NCI-H128 (cell line): Measurements from ENCODE around the gene ABI1.

ENCODE experiments used
- DNase-seq: peaks from one replicate; lab custom pipeline; 2025; ENCODE audit not compliant: unreplicated experiment; lab: John Stamatoyannopoulos, UW

Gene ABI1

GRCh38 chr10:26776258-26776657, 84.5 kb downstream of the ABI1 start:
- DNase-seq, result no peak

DNA sequence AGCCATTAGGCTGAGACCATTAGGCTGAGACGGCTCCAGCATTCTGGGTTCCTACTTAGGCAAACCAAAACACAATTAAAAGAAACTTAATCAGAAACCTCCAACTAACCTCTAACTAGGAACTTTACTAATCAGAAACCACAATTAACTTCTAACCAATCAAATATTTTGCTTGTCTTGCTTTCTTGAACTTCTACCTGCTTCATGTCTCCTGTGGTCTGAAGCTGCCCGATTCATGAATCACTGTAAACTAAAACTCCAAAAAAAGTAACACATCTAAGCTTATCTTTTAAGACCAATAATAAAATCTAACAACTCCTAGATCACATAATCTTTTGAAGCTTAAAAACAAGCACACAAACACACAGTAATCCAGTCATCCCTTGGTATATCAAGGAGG, 87.1 kb downstream of the ABI1 start:
- no peak for DNase-seq

DNA sequence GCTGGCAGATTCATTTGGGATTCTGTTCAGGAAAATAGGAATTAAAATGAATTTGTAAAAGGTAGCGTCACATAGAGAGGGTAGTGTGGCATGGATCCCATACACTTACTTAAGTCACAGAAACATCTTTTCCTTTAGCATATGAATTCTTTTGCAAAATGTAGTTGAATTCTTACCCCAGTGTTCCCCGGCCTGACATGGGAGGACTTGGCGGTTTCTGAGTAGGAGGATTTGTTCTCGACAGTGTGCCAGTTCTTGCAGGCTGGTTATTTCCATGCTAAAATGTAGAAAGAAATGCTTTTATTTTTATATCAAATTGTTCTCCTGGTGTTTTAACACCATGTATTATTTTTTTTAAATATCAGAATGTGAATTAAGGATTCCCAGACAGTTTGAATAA, 90.7 kb downstream of the ABI1 start:
- DNase-seq, result no peak

DNA sequence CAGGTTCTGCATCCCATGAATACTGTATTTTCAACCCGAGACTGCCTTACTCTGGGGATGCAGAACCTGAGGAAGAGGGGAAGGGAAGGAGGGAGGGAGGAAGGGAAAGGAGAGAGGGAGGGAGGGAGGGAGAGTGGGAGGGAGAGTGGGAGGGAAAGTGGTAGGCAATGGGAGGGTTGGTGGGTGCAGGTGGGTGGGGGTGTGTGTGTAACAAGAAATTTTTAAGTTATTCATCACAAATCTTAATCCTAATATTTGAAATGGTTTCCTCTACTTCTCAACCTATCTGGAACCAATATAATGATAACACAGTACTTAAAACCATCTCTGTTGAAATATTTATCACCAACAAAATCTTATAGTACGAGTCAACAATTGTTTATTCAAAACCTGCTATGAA, 95.2 kb downstream of the ABI1 start:
- no peak for DNase-seq

GRCh38 chr10:26759008-26759407, 101.8 kb downstream of the ABI1 start:
- DNase-seq, result no peak

GRCh38 chr10:26755443-26755903, 105.3 kb downstream of the ABI1 start:
- no peak for DNase-seq

GRCh38 chr10:26746061-26746460, 114.7 kb downstream of the ABI1 start:
- no peak for DNase-seq

- DNase-seq, result no peak
Observed at GRCh38 chr10:26743841-26744240, 116.9 kb downstream of the ABI1 start.

GRCh38 chr10:26743091-26743490, 117.7 kb downstream of the ABI1 start:
- no peak for DNase-seq

GRCh38 chr10:26741368-26741767, 119.4 kb downstream of the ABI1 start:
- DNase-seq, result no peak

DNA sequence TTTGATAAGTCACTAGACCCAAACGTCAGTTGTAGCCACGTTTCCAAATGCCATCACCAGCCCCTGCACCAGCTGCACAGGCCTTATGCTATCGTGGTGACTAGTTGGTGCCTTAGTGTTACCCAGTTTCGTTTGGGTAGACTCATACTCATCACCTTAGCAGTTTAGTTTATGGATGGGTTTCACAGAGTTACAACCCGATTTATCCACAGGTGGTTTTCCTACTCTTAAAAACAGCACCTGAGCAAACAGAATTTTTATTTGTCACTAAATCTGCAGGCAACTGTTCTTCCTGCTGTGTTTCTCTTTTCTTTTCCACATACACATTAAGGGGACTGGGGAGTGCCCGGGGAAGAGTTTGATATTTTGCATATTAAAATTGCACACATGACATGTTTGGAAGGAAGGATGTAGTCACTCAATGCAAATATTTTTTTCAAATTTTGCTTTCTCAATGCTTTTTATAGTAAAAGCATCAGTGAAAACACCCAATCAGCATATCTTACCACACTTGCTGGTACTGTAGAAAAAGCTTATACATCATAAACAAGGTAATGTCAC, 121.6 kb downstream of the ABI1 start:
- DNase-seq, result no peak

DNA sequence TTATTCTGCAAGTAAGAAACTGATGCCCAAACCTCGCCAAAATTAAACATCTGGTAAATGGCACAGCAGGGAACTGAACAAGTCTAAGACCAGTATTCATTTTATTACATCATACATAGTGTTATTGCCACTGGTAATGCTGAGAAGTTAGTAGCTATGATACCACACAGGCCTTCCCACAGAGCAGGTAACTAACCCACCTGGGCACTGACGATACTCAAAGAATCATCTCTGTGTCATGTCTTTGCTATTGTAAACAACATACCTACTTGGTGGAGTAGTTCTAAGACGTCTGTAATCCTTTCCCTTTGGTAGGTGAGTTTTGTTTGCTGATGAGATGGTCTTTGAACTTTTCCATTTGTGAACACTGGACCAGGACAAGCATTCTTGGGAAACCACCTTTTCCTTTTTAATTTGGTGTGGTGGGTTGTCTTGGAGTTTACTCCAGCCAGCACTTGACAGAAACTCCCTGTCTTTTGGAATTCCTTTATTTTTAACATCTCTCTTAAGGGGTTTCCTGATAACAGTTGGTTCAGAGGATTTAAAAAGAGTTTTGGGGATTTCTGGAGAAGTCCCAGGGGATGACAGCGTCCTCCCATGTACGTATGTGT, 122.4 kb downstream of the ABI1 start:
- DNase-seq, result no peak

- no peak for DNase-seq
Observed at GRCh38 chr10:26737730-26738129, 123.0 kb downstream of the ABI1 start.

GRCh38 chr10:26735435-26735834, 125.3 kb downstream of the ABI1 start:
- no peak for DNase-seq

- no peak for DNase-seq
Observed at GRCh38 chr10:26733750-26734568, 126.8 kb downstream of the ABI1 start.

DNA sequence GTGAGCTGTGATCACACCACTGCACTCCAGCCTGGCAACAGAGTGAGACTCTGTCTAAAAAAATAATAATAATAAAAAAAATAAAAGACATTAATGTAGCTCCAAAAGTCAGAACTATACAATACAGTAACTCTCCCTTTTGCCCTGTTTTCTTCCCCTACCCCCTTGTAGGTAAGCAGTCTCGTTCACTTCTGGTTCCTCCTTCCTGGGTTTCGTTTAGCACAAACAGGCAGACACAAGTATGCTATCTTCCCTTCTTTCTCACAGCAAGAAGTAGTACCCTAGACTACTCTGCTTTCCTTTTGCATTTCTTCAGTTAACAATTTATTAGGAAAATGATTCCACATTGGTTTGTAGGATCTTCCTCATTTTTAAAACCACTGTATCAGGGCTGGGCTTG, 130.2 kb downstream of the ABI1 start:
- no peak for DNase-seq

GRCh38 chr10:26729395-26729794, 131.4 kb downstream of the ABI1 start:
- no peak for DNase-seq

- DNase-seq, result no peak
Observed at GRCh38 chr10:26728957-26729356, 131.8 kb downstream of the ABI1 start.

DNA sequence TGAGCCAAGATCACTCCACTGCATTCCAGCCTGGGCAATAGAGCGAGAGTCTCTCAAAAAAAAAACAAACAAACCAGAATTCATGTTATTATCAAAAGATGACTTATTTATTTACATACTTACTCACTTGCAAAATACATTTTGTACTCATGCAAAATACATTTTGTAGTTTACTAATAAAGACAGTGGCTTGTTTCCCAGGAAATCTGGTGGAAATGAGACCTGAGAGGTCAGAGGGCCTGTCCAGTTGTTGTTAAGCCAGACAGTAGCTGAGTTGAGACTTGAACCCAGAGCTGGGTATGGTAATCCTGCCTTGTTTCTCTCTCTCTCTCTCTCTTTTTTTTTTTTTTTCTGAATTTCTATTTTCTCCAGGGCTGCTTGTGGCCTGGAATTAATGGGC, 133.8 kb downstream of the ABI1 start:
- no peak for DNase-seq

DNA sequence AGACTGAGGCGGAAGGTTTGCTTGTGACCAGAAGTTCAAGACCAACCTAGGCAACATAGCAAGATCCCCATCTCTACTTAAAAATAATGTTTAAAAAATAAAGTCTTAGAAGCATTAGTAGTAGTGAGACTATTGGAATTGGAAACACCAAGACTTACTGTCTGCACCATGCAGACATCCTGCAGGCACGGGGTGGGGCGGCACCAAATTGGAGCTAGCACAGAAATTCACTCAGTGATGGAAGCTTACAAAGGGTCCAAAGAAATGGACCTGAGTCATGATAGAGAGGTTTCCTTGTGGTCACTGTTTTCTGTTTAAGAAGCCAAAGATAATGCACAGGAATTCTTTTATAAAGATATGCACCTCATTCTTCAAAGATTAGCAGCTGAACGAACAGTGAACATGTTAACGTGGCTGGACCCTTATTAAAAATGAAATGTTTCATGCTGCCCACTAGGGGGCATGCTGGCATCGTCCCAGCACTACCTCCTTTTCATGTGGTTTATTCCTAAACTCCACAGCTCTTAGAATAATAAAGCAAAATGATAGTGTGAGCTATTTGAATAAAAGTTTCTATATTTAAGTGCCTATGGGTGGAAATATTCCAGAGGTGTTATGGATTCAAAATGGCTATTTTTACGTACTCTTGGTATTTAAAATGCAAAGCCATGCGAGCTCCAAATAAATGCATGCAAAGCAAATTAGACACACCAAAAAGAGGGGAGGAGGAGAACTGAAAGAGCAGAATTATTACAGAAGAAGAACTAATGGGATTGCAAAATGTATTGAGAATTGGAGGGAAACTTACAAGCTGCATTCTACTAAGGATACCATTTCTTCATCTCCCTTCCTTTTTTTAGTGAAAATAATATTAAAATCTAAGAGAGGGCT, 134.7 kb downstream of the ABI1 start:
- DNase-seq, result no peak

DNA sequence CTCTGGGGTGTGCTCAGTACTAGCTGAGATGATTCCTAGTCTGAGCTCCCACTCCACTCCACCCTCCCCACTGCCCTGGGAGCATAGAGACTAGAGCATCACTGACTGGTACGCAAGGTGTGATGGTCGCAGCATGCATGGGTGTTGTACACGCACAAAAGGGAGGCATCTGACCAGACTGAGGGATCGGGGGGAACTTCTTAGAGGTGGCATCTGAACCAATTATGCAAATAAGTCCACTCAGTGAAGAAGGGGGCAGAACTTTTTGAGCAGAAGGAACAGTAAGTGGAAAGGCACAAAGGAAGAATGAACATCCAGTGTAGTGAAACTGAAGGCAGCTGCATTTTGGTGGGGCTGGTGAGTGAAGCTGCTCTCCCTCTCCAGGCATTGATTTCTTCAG, 137.7 kb downstream of the ABI1 start:
- no peak for DNase-seq
